GM21367 (cell line): Measurements from ENCODE around the gene DDX54.

Experiments used
- ATAC-seq: cut with Tn5 transposase; IDR thresholded peaks from one replicate; pipeline ENCODE4 v1.9.1; 2021; ENCODE audit not compliant: unreplicated experiment

Gene DDX54

DNA sequence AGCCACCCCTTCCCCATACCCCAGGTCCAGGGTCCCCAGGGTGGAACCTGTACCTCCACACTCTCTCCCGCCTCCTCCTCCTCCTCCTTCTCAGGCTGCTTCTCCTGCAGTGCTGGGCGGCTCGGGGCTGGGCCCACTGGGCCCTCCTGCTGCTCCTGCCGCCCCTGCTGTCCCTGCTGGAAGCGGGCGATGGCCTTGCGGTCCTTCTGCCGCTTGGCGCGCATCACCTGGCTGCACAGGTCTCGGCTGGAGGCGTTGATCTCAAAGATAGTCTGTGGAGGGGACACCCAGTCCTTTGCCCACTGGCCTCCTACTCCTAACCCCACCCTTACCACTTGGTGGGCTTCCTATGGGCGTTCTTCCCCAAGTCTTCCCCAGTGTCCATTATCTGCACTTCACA is 21.3 kb downstream of the DDX54 start:
- no peak for ATAC-seq

DNA sequence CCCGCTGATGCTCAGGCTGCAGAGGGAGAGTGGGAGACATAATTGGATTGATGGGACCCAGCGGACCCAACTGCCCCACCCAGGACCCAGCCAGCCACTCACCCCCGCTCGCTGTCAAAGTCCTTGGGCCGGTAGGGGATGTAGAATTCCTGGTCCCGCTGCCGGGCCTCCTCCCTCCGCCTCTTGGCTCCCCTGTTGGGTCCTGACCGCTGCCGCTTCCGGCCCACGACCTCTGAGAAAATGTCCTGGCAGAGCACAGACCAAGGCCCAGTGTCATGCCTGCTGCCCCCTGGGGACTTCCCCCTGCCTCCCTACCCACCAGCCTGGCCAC is 22.3 kb downstream of the DDX54 start:
- ATAC-seq = no peak

- no peak for ATAC-seq
Measured at GRCh38 chr12:113162102-113163029, 22.9 kb downstream of the DDX54 start.

DNA sequence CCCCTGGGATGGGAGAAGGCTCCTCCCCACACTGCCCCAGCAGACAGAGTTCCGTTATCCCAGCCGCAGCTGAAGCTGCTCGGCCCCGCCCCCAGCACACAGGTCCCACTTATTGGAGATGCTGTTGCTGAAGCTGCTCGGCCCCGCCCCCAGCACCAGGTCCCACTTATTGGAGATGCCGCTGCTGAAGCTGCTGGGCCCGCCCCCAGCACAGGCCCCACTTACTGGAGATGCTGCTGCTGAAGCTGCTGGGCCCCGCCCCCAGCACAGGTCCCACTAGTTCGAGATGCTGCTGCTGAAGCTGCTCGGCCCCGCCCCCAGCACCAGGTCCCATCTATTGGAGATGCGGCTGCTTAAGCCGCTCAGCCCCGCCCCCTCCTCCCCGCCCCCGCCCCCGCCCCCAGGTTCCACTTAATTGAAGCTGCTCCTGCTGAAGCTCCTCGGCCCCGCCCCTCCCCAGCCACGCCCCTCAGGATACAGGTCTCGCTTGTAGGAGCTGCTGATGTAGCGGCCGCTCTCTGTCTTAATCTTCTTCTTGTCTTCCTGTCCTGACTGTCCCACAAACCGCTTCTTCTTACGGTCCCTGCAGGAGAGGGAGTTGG is 23.8 kb downstream of the DDX54 start:
- ATAC-seq = peak; percentile 45

DNA sequence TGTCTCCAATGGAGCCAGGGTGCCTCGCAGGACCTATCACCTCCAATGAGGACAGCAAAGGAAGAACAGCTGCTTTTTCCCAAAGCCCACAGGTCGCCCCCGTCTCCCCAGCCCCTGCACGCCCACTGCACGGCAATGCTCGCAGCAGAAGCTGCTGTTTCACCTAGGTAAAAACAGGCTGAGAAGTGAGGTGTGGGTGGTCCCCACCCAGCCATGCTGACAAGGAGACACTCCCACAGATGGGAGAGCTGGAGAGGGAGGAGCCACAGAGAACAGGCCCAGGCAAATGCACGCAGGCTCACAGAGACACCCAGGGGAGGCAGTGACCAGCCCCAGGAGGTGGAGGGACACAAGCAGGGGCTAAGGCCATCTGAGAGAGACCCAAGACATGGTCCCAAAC is 25.3 kb downstream of the DDX54 start:
- no peak for ATAC-seq

DNA sequence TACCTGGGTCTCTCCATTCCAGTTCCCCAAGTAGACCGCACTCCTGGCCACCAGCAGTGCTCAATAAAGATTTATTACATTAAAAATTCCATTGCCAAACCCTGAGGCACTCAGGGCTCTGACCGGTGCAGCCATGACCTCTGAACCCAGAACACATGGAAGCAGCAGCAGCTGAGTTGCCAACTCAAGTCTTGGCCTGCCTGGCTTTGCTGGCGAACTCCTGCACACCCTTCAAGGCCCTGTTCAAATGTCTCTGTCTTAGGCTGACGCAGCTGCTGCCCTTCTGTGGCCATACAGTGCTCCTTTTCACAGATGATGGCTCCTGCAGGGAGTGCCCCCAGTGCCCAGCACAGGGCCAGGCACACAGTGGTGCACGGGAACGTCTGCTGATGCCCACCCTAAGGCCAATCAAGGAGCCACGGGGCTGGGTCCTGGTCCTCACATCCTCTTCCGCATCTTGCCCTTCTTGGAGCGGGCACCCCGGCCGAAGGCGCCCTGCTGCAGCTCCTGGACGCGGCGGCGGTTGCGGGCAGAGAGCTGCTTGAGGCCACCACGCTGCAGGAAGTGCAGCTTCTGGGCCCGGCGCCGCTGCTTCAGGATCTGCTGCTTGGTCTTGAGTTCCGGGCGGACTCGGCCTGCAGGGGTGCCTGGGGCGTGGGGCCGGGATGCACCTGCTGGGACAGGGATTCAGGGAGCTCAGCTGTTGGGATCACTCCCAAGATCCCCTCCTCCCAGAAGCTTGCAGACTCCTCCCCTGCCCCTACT is 26.7 kb downstream of the DDX54 start:
- no peak for ATAC-seq

- ATAC-seq = no peak
Measured at GRCh38 chr12:113157218-113157859, 27.9 kb downstream of the DDX54 start.

- ATAC-seq = no peak
Measured at GRCh38 chr12:113155646-113156045, 29.6 kb downstream of the DDX54 start.

DNA sequence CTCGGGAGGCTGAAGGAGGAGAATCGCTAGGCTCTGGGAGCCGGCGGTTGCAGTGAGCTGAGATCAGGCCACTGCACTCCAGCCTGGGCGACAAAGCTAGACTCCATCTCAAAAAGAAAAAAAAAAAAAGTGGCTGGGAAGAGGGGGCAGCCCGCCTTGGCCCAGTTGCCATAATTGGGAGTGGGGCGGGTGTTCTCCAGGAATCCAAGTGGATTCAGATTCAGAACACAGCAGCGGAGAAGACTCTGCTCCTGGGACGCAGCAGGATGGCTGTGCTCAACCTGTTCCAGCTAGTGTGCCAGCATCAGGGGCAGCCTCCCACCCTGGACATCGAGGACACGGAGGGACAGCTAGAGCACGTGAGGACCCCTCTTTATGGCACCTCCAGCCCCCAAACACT is 30.2 kb downstream of the DDX54 start:
- no peak for ATAC-seq

GRCh38 chr12:113154351-113154973 is 30.8 kb downstream of the DDX54 start:
- ATAC-seq = no peak

DNA sequence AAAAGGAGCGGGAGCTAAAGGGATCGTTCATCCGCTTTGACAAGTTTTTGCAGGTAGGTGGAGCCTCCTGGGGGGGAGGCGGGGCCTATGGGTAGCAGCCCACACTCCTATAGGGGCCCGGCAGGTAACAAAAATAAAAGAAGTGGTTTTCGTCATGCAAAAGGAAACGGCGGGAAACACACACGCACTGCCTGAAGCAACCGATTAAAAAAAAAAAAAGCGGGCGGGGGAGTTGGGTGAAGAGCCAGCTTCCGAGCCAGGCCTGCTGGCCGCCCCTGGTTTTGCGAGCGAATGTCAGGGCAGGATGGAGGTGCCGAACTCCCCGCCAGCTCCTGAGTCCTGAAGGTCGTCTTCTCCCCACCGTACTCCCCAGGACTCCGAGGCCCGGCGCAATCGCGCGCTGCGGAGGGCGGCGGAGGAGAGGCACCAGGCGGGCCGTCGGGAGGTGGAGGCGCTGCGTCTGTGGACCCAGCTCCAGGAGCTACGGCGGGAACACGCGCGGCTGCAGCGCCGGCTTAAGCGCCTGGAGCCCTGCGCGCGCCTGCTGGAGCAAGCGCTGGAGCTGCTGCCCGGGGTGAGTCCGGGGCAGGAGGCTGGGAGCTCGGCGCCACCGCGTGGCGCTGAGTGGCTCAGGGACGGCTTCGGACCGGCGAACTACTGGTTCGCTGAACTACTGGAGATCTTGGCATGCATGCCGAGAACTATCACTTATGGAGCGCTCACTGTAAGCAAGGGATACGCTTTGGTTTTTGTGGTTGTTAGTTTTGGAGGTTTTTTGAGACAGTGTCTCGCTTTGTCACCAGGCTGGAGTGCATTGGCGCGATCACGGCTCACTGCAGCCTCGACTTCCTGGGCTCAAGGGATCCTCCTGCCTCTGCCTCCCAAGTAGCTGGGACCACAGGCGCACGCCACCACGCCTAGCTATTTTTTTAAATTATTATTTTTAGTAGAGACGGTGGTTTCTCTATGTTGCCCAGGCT is 32.2 kb downstream of the DDX54 start:
- ATAC-seq = peak; percentile 60

DNA sequence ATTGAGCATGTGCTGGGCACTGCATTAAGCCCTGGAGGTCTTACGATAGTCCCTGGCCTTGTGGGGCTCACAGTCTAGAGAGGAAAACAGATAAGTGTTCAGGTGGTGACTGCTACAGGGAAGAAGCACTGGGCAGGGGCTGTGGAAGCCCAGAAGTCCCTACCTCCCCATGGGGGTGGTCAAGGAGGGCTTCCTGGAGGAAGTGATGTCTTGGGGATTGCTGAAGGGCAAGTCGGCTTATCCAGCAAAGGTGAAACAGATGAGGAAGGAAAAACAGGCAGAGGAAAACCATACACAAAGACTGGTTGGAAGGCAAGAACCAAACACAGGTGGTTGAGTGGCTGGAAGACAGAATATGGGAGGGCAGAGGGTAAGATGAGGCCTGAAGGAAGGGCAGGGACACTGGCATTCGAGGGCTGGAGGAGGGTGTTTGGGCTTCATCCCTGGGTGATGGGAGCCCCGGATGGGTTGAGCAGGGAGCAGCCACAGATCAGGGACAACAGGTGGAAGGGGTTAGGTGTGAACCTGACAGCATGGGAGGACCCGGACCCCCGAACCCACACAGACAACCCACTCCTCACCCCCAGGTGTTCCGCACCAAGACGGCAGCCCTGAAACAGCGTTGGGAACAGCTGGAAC is 33.0 kb downstream of the DDX54 start:
- ATAC-seq = no peak

DNA sequence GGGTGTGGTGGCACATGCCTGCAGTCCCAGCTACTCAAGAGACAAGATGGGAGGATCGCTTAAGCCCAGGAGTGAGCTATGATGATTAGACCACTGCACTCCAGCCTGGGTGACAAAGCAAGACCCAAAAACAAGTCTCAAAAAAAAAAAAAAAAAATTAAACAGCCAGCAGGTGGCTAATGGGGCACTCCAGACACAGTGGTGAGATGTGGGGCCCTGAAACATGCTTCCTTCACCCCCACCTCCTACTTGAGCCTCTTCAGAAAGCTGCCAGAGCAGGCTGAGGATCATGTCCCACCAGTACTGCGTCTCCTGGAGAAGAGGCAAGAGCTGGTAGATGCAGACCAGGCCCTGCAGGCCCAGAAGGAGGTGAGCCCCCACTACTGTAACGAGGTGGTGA is 33.6 kb downstream of the DDX54 start:
- no peak for ATAC-seq

DNA sequence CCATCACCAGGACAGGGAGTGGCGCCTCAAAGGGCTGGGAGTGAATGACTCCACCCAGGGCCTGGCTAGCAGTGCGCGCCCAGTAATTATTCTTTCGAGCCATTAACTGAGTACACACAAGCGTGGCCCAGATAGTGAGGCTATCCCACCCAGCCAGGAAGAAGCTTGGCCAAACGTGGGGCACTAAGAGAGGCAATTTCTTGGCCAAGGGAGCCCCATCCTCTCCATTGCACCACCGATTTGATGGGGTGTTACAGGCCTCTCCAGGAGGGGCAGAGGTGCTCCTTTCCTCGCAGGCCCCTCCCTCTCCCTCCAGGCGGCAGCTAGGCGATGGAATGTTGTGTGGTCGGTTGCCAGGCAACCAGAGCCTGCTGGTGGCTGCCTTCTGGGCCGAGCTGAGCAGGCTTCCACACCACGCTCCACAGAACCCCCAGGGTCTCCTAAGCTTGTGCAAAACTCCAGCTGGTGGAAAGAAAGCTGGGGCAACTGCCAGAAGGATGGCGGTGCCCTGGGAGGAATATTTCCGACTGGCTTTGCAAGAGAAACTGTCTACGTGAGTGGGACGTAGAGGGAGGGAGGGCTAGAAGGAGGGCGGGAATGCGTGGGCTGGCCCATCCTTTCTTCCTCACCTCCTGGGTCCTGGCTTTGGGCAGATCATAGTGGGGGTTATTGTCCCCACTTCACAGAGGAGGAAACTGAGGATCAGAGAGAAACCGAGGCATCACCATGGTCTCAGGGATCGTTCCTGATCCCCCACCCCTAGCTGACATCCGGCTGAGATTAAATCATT is 35.7 kb downstream of the DDX54 start, which contains the start of gene CFAP73:
CFAP73 (plus strand) TSS at position 364 of the 790 bp plus-strand sequence; CDS start at position 498, 134 bp downstream.
- no peak for ATAC-seq

DNA sequence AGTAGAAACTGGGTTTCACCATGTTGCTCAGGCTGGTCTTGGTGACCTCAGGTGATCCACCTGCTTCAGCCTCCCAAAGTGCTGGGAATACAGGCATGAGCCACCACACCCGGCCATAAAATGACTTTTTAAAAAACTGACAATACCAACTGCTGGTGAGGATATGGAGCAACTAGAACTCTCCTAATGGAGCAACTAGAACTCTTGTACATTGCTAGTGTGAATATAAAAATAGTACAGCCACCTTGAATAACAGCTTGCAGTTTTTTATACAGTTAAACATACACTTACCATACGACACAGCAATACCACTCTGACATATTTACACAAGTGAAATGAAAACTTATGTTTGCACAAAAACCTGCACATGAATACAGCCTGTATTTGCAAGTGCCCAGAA is 38.3 kb downstream of the DDX54 start:
- ATAC-seq = no peak

DNA sequence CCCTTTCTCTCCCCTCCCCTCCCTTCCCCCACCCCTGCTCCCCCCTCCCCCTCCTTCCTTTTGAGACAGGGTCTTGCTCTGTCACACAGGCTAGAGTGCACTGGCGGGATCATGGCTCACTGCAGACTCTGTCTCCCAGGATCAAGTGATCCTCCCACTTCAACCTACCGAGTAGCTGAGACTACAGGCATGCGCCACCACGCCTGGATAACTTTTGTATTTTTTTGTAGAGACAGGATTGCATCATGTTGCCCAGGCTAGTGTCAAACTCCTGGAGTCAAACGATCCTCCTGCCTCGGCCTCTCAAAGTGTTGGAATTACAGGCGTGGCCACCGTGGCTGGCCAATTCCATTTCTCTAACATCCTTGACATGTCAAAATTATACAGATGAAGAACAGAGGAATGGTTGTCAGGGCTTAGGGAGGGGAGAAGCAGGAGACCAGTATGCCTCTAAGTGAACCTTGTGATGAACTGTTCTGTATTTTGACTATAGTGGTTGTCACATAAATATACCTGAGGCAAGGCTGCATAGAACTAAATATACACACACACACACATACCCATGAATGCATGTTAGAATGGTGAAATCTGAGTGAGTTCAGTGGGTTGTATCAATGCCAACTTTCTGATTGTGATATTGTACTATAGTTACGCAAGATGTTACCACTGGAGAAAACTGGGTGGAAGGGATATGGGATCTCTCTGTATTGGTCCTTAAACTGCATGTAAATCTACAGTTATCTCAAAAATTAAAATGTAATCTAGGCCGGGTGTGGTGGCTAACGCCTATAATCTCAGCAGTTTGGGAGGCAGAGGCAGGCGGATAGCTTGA is 39.3 kb downstream of the DDX54 start:
- no peak for ATAC-seq

GRCh38 chr12:113144806-113145205 is 40.5 kb downstream of the DDX54 start:
- no peak for ATAC-seq
